ENCODE results near the gene KDM6A. TPM values are rescaled to one million over a fixed set of nuclear protein-coding genes. Genes with fewer than 3 reads are reported as not detected.
"Not testable (repeated sequence)": the region's sequence is repeated elsewhere in the genome, so short reads cannot be mapped to it uniquely, and the experiment has no call there.

KDM6A gene
- total RNA-seq, 1 experiment from 2014 or later: 42.8 TPM

DNA sequence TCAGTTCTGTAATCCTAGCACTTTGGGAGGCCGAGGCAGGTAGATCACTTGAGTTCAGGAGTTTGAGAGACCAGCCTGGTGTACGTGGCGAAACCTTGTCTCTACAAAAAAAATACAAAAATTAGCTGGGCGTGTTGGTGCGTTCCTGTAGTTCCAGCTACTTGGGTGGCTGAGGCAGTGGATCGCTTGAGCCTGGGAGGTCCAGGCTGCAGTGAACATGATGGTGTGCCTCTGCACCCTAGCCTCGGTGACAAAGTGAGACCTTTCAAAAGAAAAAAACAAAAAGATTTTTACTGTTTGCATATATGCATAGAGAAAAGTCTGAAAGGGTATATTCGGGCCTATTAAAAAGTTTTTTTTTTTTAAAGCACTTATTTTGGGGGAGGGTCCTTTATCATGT, 76.1 kb downstream of the KDM6A start:
- no CpG with 5 or more reads among the region's 8 CpGs for WGBS (ENCODE audit: extremely low coverage, insufficient read length, low lambda C conversion rate)

DNA sequence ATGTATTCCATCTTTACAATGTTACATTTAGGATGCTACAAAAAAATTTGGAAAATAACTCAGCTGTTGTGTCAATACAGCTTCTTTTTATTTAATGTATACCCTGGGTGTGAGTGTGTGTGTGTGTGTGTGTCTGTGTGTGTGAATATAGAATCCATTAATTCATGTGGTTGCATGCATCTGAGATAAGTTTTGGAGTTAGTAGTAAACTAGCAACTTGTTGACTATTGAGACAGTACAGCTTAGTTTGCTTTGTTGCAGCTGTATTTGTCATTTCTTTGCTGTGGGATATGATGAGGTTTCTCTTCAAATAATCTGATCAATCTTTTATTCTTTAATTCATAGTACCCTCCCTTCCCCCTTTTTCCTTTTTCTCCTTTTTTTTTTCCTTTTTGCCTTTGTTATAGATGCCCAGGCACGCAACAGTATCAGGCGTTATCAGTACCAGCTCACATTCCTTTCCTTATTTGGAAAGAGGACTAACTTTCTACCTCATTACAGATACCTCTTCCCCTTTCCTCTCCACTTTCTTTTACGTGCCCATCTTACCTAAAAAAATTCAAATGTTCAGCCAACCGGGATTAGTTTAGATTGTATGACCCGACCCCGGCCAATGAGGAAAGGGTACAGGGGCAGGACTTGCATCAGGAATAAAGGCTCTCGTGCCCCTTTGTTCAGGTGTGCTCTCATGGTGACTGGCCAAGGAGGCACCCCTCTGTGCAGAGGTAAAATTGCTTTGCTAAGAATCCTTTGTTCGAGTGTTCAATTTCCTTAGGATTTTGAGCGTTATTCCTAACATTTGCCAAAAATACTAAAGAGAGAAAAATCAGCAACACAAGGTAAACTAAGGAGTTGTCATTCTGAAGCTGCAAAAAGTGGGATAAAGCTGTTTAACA, 77.7 kb downstream of the KDM6A start:
- H3K4me2 ChIP-seq (ENCODE audit: insufficient read depth, insufficient read length, low read length): peak overlapping the region; percentile 48

More for the DNA sequence above, 76.1 kb downstream of the KDM6A start:
- Histone ChIP-seq H2BK15ac (ENCODE audit: low read depth, low read length) (no peak overlapping the region), H4K8ac (replicated peaks; ENCODE audit: insufficient read length, low read depth, low read length) (no peak overlapping the region), H3K4ac (ENCODE audit: low read depth, low read length) (no peak overlapping the region), H3K79me1 (ENCODE audit: insufficient read depth, low read depth, low read length, poor library complexity, severe bottlenecking) (no peaks in the 10 kb centered on the region), H2AFZ (ENCODE audit: low read length) (no peak overlapping the region), H2BK5ac (ENCODE audit: insufficient read length, low read length) (no peak overlapping the region), H2BK12ac (ENCODE audit: insufficient read length, low read depth, low read length) (no peak overlapping the region), H3K27ac (ENCODE audit: insufficient read length, low read depth, low read length) (no peak overlapping the region), H3K9me3 (ENCODE audit: control insufficient read depth, low read depth, low read length) (no peaks in the 10 kb centered on the region), H2BK20ac (ENCODE audit: low read depth, low read length, poor library complexity, severe bottlenecking) (no peak overlapping the region), H4K20me1 (ENCODE audit: control insufficient read depth, insufficient read depth, insufficient read length) (no peaks in the 10 kb centered on the region), H3K27me3 (ENCODE audit: insufficient read depth, low read length) (no peaks in the 10 kb centered on the region), H3K18ac (ENCODE audit: insufficient read length, low read depth, low read length) (no peak overlapping the region), H4K5ac (ENCODE audit: insufficient read length, low read depth, low read length) (no peak overlapping the region), H3K4me2 (ENCODE audit: insufficient read depth, insufficient read length, low read length) (no peak overlapping the region), H3K23ac (ENCODE audit: insufficient read length, low read depth, low read length) (no peak overlapping the region), H2BK120ac (ENCODE audit: low read depth, low read length, poor library complexity, severe bottlenecking) (no peak overlapping the region), H4K91ac (ENCODE audit: insufficient read length, low read depth, low read length) (no peak overlapping the region), H3K9ac (ENCODE audit: extremely low read depth, insufficient read length, low read length) (no peak overlapping the region), H3K4me1 (ENCODE audit: insufficient read depth, low read length) (peaks cover 2% of the 10 kb centered on the region; the same call in 1 of the 2 replicates), H2AK5ac (ENCODE audit: insufficient read length, low read length) (no peak overlapping the region), H3K14ac (ENCODE audit: insufficient read depth, low read length) (no peak overlapping the region), H3K79me2 (ENCODE audit: insufficient read depth, low read length) (peaks cover 22% of the 10 kb centered on the region; the same call in 1 of the 2 replicates), H3K23me2 (ENCODE audit: insufficient read length, low read depth, low read length, poor library complexity, severe bottlenecking) (peaks cover 3% of the 10 kb centered on the region), H3K56ac (ENCODE audit: insufficient read length, low read depth, low read length) (no peak overlapping the region), H3T11ph (ENCODE audit: low read length) (no peak overlapping the region)
- Mint-ChIP-seq H3K27ac (peak overlapping the region in 2 of 3 experiments; percentile 44 to 55; a peak in 1 of 7 replicates), H3K9me3 (peaks cover 54 to 66% of the 10 kb centered on the region in 2 experiments), H3K4me3 (no peak overlapping the region), H3K4me1 (peaks cover 21 to 44% of the 10 kb centered on the region in 2 experiments), H3K36me3 (ENCODE audit: insufficient read depth in 1 of 3, low read depth in 3 of 3) (peaks cover 7 to 20% (median 16%) of the 10 kb centered on the region in 3 experiments), H3K27me3 (ENCODE audit: low read depth) (no peaks in the 10 kb centered on the region)
- no peak for DNase-seq
- TF ChIP-seq, protein P1, sequence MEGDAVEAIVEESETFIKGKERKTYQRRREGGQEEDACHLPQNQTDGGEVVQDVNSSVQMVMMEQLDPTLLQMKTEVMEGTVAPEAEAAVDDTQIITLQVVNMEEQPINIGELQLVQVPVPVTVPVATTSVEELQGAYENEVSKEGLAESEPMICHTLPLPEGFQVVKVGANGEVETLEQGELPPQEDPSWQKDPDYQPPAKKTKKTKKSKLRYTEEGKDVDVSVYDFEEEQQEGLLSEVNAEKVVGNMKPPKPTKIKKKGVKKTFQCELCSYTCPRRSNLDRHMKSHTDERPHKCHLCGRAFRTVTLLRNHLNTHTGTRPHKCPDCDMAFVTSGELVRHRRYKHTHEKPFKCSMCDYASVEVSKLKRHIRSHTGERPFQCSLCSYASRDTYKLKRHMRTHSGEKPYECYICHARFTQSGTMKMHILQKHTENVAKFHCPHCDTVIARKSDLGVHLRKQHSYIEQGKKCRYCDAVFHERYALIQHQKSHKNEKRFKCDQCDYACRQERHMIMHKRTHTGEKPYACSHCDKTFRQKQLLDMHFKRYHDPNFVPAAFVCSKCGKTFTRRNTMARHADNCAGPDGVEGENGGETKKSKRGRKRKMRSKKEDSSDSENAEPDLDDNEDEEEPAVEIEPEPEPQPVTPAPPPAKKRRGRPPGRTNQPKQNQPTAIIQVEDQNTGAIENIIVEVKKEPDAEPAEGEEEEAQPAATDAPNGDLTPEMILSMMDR (conservative IDR thresholded peaks at IDR 0.05): no peak

More for the DNA sequence above, 77.7 kb downstream of the KDM6A start:
- peak overlapping the region; percentile 90; the same call in 1 of the 2 replicates for H3K14ac ChIP-seq (ENCODE audit: insufficient read depth, low read length)
- not testable (repeated sequence) for H3K27me3 Mint-ChIP-seq (ENCODE audit: low read depth); H3K27me3 ChIP-seq (ENCODE audit: insufficient read depth, low read length); H3K56ac ChIP-seq (ENCODE audit: insufficient read length, low read depth, low read length); H3K23ac ChIP-seq (ENCODE audit: insufficient read length, low read depth, low read length); H3K23me2 ChIP-seq (ENCODE audit: insufficient read length, low read depth, low read length, poor library complexity, severe bottlenecking); H4K8ac ChIP-seq (replicated peaks; ENCODE audit: insufficient read length, low read depth, low read length); H2AK5ac ChIP-seq (ENCODE audit: insufficient read length, low read length); H2BK15ac ChIP-seq (ENCODE audit: low read depth, low read length); H3K4me1 ChIP-seq (ENCODE audit: insufficient read depth, low read length); H3K9me3 ChIP-seq (ENCODE audit: control insufficient read depth, low read depth, low read length); H2AFZ ChIP-seq (ENCODE audit: low read length); H4K5ac ChIP-seq (ENCODE audit: insufficient read length, low read depth, low read length); H4K91ac ChIP-seq (ENCODE audit: insufficient read length, low read depth, low read length); H3K79me1 ChIP-seq (ENCODE audit: insufficient read depth, low read depth, low read length, poor library complexity, severe bottlenecking); H4K20me1 ChIP-seq (ENCODE audit: control insufficient read depth, insufficient read depth, insufficient read length)
- peak overlapping the region; percentile 73 for H2BK12ac ChIP-seq (ENCODE audit: insufficient read length, low read depth, low read length)
- peak overlapping the region; percentile 89 to 99 (median 95) for H3K27ac Mint-ChIP-seq
- H3T11ph ChIP-seq (ENCODE audit: low read length): peak overlapping the region; percentile 100
- peaks cover 26 to 48% of the 10 kb centered on the region in 2 experiments for H3K4me1 Mint-ChIP-seq
- WGBS (ENCODE audit: extremely low coverage, insufficient read length, low lambda C conversion rate): no CpG with 5 or more reads among the region's 9 CpGs
- H3K9ac ChIP-seq (ENCODE audit: extremely low read depth, insufficient read length, low read length): peak overlapping the region; percentile 99
- peak overlapping the region; percentile 60 to 90 for H3K4me3 Mint-ChIP-seq
- peak; percentile 48 for DNase-seq
- peak overlapping the region; percentile 93 for H2BK20ac ChIP-seq (ENCODE audit: low read depth, low read length, poor library complexity, severe bottlenecking)
- H3K27ac ChIP-seq (ENCODE audit: insufficient read length, low read depth, low read length): peak overlapping the region; percentile 99
- H3K4ac ChIP-seq (ENCODE audit: low read depth, low read length): peak overlapping the region; percentile 89; the same call in 1 of the 2 replicates
- H3K79me2 ChIP-seq (ENCODE audit: insufficient read depth, low read length): peaks cover 30% of the 10 kb centered on the region; the same call in 1 of the 2 replicates
- peak overlapping the region; percentile 89 for H3K18ac ChIP-seq (ENCODE audit: insufficient read length, low read depth, low read length)
- H3K9me3 Mint-ChIP-seq: peaks cover 54 to 62% of the 10 kb centered on the region in 2 experiments
- H2BK5ac ChIP-seq (ENCODE audit: insufficient read length, low read length): peak overlapping the region; percentile 92
- peaks cover 7 to 18% (median 10%) of the 10 kb centered on the region in 3 experiments for H3K36me3 Mint-ChIP-seq (ENCODE audit: insufficient read depth in 1 of 3, low read depth in 3 of 3)
- H2BK120ac ChIP-seq (ENCODE audit: low read depth, low read length, poor library complexity, severe bottlenecking): peak overlapping the region; percentile 97
